Measurements from ENCODE around the gene REX1BD.
"Not testable (repeated sequence)": the region's sequence is repeated elsewhere in the genome, so short reads cannot be mapped to it uniquely, and the experiment has no call there.

REX1BD gene

DNA sequence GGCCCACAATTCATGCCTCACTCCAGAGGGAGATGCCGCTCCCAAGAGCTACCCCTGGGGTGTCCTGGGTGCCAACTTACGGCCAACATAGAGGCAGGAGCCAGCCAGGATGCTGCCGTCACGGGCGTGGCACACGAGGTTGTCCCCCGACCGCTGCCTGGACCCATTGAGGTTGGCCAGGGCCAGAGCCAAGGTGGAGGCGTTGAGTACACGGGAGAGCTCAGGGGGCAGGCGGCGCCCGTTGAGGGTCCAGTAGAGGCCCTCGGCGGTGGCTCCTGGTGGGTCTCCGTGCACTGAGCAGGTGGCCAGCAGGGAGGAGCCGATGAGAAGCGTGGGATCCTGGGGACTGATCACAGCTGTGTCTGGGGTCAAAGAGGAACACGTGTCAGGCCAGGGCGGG is 10.9 kb downstream of the REX1BD start:
- TF ChIP-seq CTCF (conservative IDR thresholded peaks at IDR 0.05) (no peak), ZFX (IDR thresholded peaks at IDR 0.05) (no peak)
- no peak overlapping the region for H3K27ac ChIP-seq

DNA sequence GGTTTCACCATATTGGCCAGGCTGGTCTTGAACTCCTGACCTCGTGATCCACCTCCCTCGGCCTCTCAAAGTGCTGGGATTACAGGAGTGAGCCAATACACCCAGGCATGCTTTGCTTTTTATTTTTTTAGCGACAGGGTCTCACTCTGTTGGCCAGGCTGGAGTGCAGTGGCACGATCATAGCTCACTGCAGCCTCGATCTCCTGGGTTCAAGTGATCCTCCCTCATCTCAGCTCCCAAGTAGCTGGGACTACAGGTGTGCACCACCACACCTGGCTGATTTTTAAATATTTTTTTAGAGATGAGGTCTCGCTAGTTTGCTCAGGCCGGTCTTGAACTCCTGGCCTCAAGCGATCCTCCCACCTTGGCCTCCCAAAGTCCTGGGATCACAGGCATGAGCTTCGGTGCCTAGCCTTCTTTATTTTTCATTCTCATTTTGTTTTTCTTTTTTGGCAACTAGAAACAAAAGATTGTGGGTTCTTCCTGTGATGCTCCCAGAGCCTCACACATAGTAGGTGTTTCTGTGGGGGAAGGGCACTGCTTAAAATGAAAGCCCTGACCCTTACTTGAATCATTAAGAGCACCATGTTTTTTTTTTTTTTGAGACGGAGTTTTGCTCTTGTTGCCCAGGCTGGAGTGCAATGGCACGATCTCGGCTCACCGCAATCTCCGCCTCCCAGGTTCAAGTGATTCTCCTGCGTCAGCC is 12.2 kb downstream of the REX1BD start:
- H3K27ac ChIP-seq = not testable (repeated sequence)

- H3K27ac ChIP-seq = no peak overlapping the region
- TF ChIP-seq ZFX (IDR thresholded peaks at IDR 0.05) = no peak
- TF ChIP-seq CTCF (conservative IDR thresholded peaks at IDR 0.05) = no peak
Observed at GRCh38 chr19:18601875-18602274, 13.3 kb downstream of the REX1BD start.

DNA sequence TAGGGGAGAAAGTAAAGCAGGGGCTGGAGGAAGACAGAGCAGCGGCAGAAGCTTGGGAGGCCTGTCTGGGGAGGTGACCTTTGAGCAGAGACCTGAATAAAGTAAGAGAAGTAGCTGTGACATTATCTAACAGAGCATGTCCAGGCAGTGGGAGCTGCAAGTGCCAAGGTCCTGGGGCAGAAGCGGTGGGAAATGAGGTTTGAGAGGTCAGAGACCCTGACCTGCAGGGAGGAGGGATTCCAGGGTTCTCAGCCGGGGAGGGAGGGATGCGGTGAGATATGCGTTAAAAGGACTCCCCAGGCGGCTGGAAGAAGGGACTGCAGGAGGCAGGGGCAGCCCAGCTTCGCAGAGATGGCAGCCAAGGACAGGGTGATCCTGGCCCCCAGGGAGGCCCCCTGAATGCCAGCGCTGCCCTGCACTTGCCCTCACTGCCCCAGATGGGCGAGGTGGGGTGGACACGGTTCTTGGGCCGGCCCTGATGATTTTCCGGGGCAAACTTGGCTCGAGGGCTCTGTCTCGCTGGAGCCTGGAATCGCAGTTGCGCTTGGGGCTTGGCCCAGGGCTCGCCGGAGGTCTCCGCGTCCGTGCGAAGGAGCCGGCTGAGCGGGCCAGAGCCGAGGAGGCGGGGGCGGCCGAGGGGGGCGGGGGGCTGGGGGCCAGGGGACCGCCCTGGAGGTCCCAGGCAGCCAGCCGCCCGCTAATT is 14.8 kb downstream of the REX1BD start:
- TF ChIP-seq CTCF (conservative IDR thresholded peaks at IDR 0.05) (no peak; the same call in 1 of the 2 replicates), ZFX (IDR thresholded peaks at IDR 0.05) (no peak)
- H3K27ac ChIP-seq = no peak overlapping the region

DNA sequence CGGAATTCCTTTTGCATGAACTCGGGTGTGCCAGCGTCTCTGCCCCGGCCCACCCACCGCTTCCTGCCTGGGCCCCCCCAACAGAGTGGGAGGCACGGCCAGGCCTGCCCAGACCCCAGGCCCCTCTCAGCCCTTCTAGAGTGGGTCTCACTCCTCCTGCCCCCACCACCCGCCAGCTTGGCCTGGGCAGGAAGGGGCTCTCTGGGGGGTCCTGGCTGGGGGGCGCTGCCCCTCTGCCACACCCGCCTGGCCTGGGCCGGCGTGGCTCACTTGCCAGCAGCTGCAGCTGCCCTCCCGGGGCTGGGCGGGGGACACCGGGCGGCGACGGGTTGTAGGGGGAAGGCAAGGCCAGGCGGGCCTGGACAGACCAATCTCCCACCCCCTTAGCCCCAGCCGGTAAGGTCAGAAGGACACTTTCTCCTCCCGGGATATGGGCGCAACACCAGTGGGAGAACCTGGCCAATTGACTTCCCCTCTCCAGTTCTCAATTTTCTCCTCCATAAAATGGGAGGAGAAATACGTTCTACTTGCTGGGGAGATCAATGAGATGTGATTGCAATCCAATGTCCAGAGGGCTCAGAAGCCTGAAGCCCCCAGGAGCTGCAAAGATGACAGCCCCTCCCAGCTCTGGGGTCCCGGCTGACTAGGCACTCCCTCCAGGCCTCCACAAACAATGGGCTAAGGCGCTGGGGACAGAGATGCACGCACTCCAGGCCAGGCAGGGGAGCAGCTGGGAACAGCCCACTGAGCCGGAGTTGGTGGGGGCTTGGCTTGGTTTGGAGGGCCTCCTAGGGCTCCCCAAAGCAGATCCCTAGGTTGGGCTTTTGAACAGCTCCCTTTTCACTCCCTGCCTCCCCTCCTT is 15.6 kb downstream of the REX1BD start:
- TF ChIP-seq ZFX (IDR thresholded peaks at IDR 0.05) (no peak), CTCF (conservative IDR thresholded peaks at IDR 0.05) (no peak)
- H3K27ac ChIP-seq = no peak overlapping the region

- H3K27ac ChIP-seq = no peak overlapping the region
- no peak for TF ChIP-seq CTCF (conservative IDR thresholded peaks at IDR 0.05)
- TF ChIP-seq ZFX (IDR thresholded peaks at IDR 0.05) = no peak
Observed at GRCh38 chr19:18604820-18605159, 16.2 kb downstream of the REX1BD start.

- TF ChIP-seq CTCF (conservative IDR thresholded peaks at IDR 0.05) (no peak), ZFX (IDR thresholded peaks at IDR 0.05) (no peak)
- H3K27ac ChIP-seq = no peak overlapping the region
Observed at GRCh38 chr19:18605196-18605545, 16.6 kb downstream of the REX1BD start.
